Measurements from ENCODE around the gene CTU2. TPM values are rescaled to one million over a fixed set of nuclear protein-coding genes. Genes with fewer than 3 reads are reported as not detected.
A peak's percentile ranks its signal among the peaks of the same experiment; 100 is the strongest.

Gene CTU2
- total RNA-seq, 1 experiment from 2014 or later = 52.4 TPM

DNA sequence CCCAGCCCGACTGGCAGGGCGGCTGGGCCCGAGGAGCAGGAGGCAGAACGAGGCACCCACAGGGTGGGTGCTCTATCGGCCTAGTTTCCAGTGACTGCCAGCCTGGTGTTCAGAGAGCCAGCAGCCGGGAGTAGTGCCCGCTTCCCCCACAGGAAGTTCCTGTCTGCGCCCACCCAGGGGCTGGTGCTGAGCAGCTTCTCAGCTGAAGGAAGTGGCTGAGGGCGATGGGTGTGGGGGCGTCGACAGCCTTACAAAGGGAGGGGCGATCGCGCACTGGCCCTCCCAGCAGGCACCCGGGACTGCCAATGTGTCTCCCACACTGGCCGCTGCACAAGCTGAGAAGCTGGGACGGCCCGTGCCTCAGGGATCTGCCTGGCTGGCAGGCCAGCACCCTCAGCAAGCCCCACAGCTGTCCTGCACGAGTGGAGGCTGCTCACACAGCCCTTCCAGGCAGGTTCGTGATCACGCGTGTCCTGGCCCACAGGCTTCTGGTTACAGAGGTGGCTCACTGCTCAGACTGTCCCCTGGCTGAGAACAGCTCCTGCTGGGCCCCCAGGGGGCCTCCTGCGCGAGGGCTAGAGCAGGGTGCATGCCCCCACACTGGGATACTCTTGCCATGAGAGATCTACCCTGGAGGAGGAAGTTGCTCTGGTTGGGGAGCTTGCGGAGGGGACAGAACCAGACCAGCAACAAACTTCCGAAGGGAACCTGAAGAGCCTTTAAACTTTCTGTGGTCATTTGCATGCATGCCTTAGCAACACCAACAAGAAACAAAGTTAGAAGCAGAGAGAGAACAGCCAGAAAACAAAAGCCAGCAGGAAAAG lies 2.6 kb upstream of the CTU2 start (continued):
- TF ChIP-seq, protein P1, sequence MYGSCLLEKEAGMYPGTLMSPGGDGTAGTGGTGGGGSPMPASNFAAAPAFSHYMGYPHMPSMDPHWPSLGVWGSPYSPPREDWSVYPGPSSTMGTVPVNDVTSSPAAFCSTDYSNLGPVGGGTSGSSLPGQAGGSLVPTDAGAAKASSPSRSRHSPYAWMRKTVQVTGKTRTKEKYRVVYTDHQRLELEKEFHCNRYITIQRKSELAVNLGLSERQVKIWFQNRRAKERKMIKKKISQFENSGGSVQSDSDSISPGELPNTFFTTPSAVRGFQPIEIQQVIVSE (CRISPR knock-in tag; IDR thresholded peaks at IDR 0.05; ENCODE audit: borderline replicate concordance) = no peak
- TF ChIP-seq, protein P2, sequence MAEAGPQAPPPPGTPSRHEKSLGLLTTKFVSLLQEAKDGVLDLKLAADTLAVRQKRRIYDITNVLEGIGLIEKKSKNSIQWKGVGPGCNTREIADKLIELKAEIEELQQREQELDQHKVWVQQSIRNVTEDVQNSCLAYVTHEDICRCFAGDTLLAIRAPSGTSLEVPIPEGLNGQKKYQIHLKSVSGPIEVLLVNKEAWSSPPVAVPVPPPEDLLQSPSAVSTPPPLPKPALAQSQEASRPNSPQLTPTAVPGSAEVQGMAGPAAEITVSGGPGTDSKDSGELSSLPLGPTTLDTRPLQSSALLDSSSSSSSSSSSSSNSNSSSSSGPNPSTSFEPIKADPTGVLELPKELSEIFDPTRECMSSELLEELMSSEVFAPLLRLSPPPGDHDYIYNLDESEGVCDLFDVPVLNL (CRISPR knock-in tag; IDR thresholded peaks at IDR 0.05; ENCODE audit: borderline replicate concordance, low read depth) = no peak

DNA sequence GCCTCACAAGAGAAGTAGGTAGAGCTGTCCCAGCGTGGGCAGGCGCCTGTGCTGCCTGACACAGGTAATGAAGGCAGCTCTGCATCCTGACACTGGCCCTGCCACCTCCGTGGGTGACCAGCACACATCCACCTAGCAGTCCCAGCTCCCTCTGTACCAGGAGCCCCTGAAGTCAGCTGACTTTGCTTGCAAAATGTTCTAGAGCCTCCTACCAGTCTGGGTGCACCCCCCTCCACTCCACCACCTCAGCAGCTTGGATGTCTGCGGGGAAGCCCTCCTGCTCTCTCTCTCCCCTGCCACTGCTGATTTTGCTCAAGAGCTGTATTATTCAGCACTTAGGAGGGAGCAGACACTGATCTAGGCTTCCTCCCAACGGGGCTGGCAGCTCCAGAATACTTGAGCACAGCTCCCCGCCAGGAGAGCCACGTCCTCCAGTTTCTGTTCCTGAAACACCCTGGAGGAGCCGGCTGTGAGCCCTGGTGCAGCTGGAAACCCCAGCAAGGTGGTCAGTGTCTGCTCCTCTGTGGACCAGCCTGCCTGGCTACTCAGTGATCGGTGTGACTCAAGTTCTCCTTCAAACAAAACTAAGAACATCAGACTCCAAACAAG lies 1.1 kb upstream of the CTU2 start:
- Mint-ChIP-seq H3K4me1 (peaks cover 19% of the 10 kb centered on the region), H3K4me3 (peak overlapping the region; percentile 84), H3K27ac (no peak overlapping the region), H3K36me3 (no peaks in the 10 kb centered on the region), H3K9me3 (no peaks in the 10 kb centered on the region), H3K27me3 (ENCODE audit: low read depth) (no peaks in the 10 kb centered on the region)
- DNase-seq (ENCODE audit: low spot score) (no peak), ATAC-seq (no peak)
- POLR2A ChIA-PET = interaction anchor here (1.0 kb wide), 1 partner anchor 42 kb away, joined by 3 read pairs; the partner anchor contains the start of gene MVD
- CTCF ChIA-PET = interaction anchor here (1.1 to 6.8 kb wide), 5 partner anchors 20 to 88 kb away, joined by 3 to 46 read pairs (median 6); no protein-coding TSS in a partner anchor
- TF ChIP-seq, protein P3, sequence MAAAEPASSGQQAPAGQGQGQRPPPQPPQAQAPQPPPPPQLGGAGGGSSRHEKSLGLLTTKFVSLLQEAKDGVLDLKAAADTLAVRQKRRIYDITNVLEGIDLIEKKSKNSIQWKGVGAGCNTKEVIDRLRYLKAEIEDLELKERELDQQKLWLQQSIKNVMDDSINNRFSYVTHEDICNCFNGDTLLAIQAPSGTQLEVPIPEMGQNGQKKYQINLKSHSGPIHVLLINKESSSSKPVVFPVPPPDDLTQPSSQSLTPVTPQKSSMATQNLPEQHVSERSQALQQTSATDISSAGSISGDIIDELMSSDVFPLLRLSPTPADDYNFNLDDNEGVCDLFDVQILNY (CRISPR knock-in tag; IDR thresholded peaks at IDR 0.05) = no peak
- TF ChIP-seq ELF4 (CRISPR knock-in tag; IDR thresholded peaks at IDR 0.05; ENCODE audit: low read depth) = no peak
- TF ChIP-seq ZNF138 (CRISPR knock-in tag; conservative IDR thresholded peaks at IDR 0.05) = no peak
- no peak for TF ChIP-seq ZNF219 (CRISPR knock-in tag; IDR thresholded peaks at IDR 0.05; ENCODE audit: borderline replicate concordance)
- no peak for TF ChIP-seq TEAD1 (CRISPR knock-in tag; IDR thresholded peaks at IDR 0.05)
- TF ChIP-seq, protein P4, sequence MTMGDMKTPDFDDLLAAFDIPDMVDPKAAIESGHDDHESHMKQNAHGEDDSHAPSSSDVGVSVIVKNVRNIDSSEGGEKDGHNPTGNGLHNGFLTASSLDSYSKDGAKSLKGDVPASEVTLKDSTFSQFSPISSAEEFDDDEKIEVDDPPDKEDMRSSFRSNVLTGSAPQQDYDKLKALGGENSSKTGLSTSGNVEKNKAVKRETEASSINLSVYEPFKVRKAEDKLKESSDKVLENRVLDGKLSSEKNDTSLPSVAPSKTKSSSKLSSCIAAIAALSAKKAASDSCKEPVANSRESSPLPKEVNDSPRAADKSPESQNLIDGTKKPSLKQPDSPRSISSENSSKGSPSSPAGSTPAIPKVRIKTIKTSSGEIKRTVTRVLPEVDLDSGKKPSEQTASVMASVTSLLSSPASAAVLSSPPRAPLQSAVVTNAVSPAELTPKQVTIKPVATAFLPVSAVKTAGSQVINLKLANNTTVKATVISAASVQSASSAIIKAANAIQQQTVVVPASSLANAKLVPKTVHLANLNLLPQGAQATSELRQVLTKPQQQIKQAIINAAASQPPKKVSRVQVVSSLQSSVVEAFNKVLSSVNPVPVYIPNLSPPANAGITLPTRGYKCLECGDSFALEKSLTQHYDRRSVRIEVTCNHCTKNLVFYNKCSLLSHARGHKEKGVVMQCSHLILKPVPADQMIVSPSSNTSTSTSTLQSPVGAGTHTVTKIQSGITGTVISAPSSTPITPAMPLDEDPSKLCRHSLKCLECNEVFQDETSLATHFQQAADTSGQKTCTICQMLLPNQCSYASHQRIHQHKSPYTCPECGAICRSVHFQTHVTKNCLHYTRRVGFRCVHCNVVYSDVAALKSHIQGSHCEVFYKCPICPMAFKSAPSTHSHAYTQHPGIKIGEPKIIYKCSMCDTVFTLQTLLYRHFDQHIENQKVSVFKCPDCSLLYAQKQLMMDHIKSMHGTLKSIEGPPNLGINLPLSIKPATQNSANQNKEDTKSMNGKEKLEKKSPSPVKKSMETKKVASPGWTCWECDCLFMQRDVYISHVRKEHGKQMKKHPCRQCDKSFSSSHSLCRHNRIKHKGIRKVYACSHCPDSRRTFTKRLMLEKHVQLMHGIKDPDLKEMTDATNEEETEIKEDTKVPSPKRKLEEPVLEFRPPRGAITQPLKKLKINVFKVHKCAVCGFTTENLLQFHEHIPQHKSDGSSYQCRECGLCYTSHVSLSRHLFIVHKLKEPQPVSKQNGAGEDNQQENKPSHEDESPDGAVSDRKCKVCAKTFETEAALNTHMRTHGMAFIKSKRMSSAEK (CRISPR knock-in tag; IDR thresholded peaks at IDR 0.05; ENCODE audit: borderline replicate concordance) = no peak
- TF ChIP-seq, protein P5, sequence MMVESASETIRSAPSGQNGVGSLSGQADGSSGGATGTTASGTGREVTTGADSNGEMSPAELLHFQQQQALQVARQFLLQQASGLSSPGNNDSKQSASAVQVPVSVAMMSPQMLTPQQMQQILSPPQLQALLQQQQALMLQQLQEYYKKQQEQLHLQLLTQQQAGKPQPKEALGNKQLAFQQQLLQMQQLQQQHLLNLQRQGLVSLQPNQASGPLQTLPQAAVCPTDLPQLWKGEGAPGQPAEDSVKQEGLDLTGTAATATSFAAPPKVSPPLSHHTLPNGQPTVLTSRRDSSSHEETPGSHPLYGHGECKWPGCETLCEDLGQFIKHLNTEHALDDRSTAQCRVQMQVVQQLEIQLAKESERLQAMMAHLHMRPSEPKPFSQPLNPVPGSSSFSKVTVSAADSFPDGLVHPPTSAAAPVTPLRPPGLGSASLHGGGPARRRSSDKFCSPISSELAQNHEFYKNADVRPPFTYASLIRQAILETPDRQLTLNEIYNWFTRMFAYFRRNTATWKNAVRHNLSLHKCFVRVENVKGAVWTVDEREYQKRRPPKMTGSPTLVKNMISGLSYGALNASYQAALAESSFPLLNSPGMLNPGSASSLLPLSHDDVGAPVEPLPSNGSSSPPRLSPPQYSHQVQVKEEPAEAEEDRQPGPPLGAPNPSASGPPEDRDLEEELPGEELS (CRISPR knock-in tag; IDR thresholded peaks at IDR 0.05) = no peak
- no peak for TF ChIP-seq ZBTB21 (CRISPR knock-in tag; IDR thresholded peaks at IDR 0.05; ENCODE audit: borderline replicate concordance)
- TF ChIP-seq IRF2 (CRISPR knock-in tag; IDR thresholded peaks at IDR 0.05; ENCODE audit: borderline replicate concordance, low read depth) = no peak
- TF ChIP-seq, protein P6, sequence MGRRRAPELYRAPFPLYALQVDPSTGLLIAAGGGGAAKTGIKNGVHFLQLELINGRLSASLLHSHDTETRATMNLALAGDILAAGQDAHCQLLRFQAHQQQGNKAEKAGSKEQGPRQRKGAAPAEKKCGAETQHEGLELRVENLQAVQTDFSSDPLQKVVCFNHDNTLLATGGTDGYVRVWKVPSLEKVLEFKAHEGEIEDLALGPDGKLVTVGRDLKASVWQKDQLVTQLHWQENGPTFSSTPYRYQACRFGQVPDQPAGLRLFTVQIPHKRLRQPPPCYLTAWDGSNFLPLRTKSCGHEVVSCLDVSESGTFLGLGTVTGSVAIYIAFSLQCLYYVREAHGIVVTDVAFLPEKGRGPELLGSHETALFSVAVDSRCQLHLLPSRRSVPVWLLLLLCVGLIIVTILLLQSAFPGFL (CRISPR knock-in tag; IDR thresholded peaks at IDR 0.05; ENCODE audit: borderline replicate concordance) = no peak
- TF ChIP-seq, protein P7, sequence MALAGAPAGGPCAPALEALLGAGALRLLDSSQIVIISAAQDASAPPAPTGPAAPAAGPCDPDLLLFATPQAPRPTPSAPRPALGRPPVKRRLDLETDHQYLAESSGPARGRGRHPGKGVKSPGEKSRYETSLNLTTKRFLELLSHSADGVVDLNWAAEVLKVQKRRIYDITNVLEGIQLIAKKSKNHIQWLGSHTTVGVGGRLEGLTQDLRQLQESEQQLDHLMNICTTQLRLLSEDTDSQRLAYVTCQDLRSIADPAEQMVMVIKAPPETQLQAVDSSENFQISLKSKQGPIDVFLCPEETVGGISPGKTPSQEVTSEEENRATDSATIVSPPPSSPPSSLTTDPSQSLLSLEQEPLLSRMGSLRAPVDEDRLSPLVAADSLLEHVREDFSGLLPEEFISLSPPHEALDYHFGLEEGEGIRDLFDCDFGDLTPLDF (CRISPR knock-in tag; IDR thresholded peaks at IDR 0.05) = no peak
- TF ChIP-seq, protein P8, sequence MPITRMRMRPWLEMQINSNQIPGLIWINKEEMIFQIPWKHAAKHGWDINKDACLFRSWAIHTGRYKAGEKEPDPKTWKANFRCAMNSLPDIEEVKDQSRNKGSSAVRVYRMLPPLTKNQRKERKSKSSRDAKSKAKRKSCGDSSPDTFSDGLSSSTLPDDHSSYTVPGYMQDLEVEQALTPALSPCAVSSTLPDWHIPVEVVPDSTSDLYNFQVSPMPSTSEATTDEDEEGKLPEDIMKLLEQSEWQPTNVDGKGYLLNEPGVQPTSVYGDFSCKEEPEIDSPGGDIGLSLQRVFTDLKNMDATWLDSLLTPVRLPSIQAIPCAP (CRISPR knock-in tag; IDR thresholded peaks at IDR 0.05) = no peak
- no peak for TF ChIP-seq GRHL2 (CRISPR knock-in tag; IDR thresholded peaks at IDR 0.05; ENCODE audit: insufficient replicate concordance, severe bottlenecking)
- no peak for TF ChIP-seq SP1 (CRISPR knock-in tag; conservative IDR thresholded peaks at IDR 0.05)
- TF ChIP-seq, protein P9, sequence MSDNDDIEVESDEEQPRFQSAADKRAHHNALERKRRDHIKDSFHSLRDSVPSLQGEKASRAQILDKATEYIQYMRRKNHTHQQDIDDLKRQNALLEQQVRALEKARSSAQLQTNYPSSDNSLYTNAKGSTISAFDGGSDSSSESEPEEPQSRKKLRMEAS (CRISPR knock-in tag; IDR thresholded peaks at IDR 0.05) = no peak
- TF ChIP-seq TP53 (CRISPR knock-in tag; IDR thresholded peaks at IDR 0.05) = no peak
- no peak for TF ChIP-seq NR3C1 (CRISPR knock-in tag; conservative IDR thresholded peaks at IDR 0.05; ENCODE audit: low read depth)
